Suppressor macrophage treated with lipopolysaccharide for 4 hours (primary cell): ENCODE data around the gene STAG1.
"Not testable (repeated sequence)": the region's sequence is repeated elsewhere in the genome, so short reads cannot be mapped to it uniquely, and the experiment has no call there.

ENCODE experiments used
- DNase-seq: peaks from one replicate; pipeline ENCODE4 v3.0.0-alpha.2; 2020

Gene STAG1

GRCh38 chr3:136380530-136380929 lies 371.6 kb downstream of the STAG1 start:
- no peak for DNase-seq

- DNase-seq: no peak
Measured at GRCh38 chr3:136378011-136378410, 374.2 kb downstream of the STAG1 start.

GRCh38 chr3:136377508-136377907 lies 374.7 kb downstream of the STAG1 start:
- no peak for DNase-seq

- DNase-seq: not testable (repeated sequence)
Measured at GRCh38 chr3:136375800-136376199, 376.4 kb downstream of the STAG1 start.

- DNase-seq: no peak
Measured at GRCh38 chr3:136366289-136366688, 385.9 kb downstream of the STAG1 start.

GRCh38 chr3:136353461-136353860 lies 398.7 kb downstream of the STAG1 start:
- no peak for DNase-seq

GRCh38 chr3:136351905-136352304 lies 400.3 kb downstream of the STAG1 start:
- peak; percentile 2 for DNase-seq

GRCh38 chr3:136351351-136351750 lies 400.8 kb downstream of the STAG1 start:
- no peak for DNase-seq

- no peak for DNase-seq
Measured at GRCh38 chr3:136350557-136350956, 401.6 kb downstream of the STAG1 start.

- DNase-seq: no peak
Measured at GRCh38 chr3:136350132-136350531, 402.0 kb downstream of the STAG1 start.

GRCh38 chr3:136346486-136346885 lies 405.7 kb downstream of the STAG1 start:
- DNase-seq: no peak

- peak; percentile 1 for DNase-seq
Measured at GRCh38 chr3:136343873-136344555, 408.2 kb downstream of the STAG1 start.

- no peak for DNase-seq
Measured at GRCh38 chr3:136343446-136343845, 408.7 kb downstream of the STAG1 start.

GRCh38 chr3:136336329-136337100 lies 415.7 kb downstream of the STAG1 start:
- no peak for DNase-seq

GRCh38 chr3:136334726-136335125 lies 417.5 kb downstream of the STAG1 start:
- not testable (repeated sequence) for DNase-seq

- no peak for DNase-seq
Measured at GRCh38 chr3:136334209-136334608, 418.0 kb downstream of the STAG1 start.

GRCh38 chr3:136332776-136333175 lies 419.4 kb downstream of the STAG1 start:
- DNase-seq: no peak

- no peak for DNase-seq
Measured at GRCh38 chr3:136332302-136332701, 419.9 kb downstream of the STAG1 start.

- DNase-seq: no peak
Measured at GRCh38 chr3:136330900-136331299, 421.3 kb downstream of the STAG1 start.

- no peak for DNase-seq
Measured at GRCh38 chr3:136329593-136329992, 422.6 kb downstream of the STAG1 start.

GRCh38 chr3:136327671-136328070 lies 424.5 kb downstream of the STAG1 start:
- no peak for DNase-seq

GRCh38 chr3:136326316-136326715 lies 425.9 kb downstream of the STAG1 start:
- no peak for DNase-seq

GRCh38 chr3:136311968-136312367 lies 440.2 kb downstream of the STAG1 start:
- DNase-seq: no peak

GRCh38 chr3:136311261-136311660 lies 440.9 kb downstream of the STAG1 start:
- no peak for DNase-seq

GRCh38 chr3:136305879-136306278 lies 446.3 kb downstream of the STAG1 start:
- no peak for DNase-seq
